HCT116 (cell line): Measurements from ENCODE around the gene HDAC10.

Source experiments
- CBX3 ChIP-seq: IDR thresholded peaks from 2 replicates; pipeline ENCODE4 v1.6.1; 2012; ENCODE audit warnings: low read depth
- ELF1 ChIP-seq: IDR thresholded peaks from 2 replicates; pipeline ENCODE4 v1.6.1; 2012; ENCODE audit warnings: low read depth, borderline replicate concordance
- EZH2phosphoT487 ChIP-seq: fragments of 200-600 bp; IDR thresholded peaks from 2 replicates; pipeline ENCODE4 v1.6.1; 2018; ENCODE audit warnings: antibody characterized with exemption, borderline replicate concordance
- POLR2A ChIP-seq: IDR thresholded peaks from 2 replicates; pipeline ENCODE4 v1.7.0; 2011; ENCODE audit warnings: borderline replicate concordance; ENCODE audit not compliant: insufficient read depth, insufficient read length; ENCODE audit errors: extremely low read depth
- POLR2AphosphoS5 ChIP-seq: IDR thresholded peaks from 2 replicates; pipeline ENCODE4 v1.6.1; 2011; ENCODE audit warnings: mild to moderate bottlenecking, low read depth, low read length, moderate library complexity
- RAD21 ChIP-seq: IDR thresholded peaks from 2 replicates; pipeline ENCODE4 v1.6.1; 2012; ENCODE audit warnings: low read depth, mild to moderate bottlenecking
- SIN3A ChIP-seq: IDR thresholded peaks from 2 replicates; pipeline ENCODE4 v1.6.1; 2012; ENCODE audit warnings: low read depth
- YY1 ChIP-seq: IDR thresholded peaks from 2 replicates; pipeline ENCODE4 v1.6.1; 2011; ENCODE audit warnings: low read length, low read depth, moderate library complexity, mild to moderate bottlenecking; ENCODE audit not compliant: insufficient replicate concordance; ENCODE audit errors: extremely low read depth
- ZNF274 ChIP-seq: fragments of 200-500 bp; sonication (Bioruptor generic); IDR thresholded peaks from 2 replicates; pipeline ENCODE4 v1.6.1; 2014; ENCODE audit warnings: mild to moderate bottlenecking, low read depth, low read length, inconsistent platforms
- TF ChIP-seq, protein P1 (sequence below), 3 experiments: fragments of 200-600 bp in 1 of 3; sonication (generic) in 1 of 3; IDR thresholded peaks in 2 of 3; conservative IDR thresholded peaks in 1 of 3; 2 replicates each; pipeline ENCODE4 v1.5.1; 2012 to 2017; ENCODE audit warnings: low read depth in 2 of 3, low read length in 2 of 3, antibody characterized with exemption in 1 of 3, borderline replicate concordance in 1 of 3, control low read depth in 1 of 3, mild to moderate bottlenecking in 1 of 3, mixed read lengths in 1 of 3, mixed run types in 1 of 3, moderate library complexity in 1 of 3; ENCODE audit not compliant: insufficient read depth in 1 of 3
- TF ChIP-seq, protein P2 (sequence below): IDR thresholded peaks from 2 replicates; pipeline ENCODE4 v1.6.1; 2012

DNA sequence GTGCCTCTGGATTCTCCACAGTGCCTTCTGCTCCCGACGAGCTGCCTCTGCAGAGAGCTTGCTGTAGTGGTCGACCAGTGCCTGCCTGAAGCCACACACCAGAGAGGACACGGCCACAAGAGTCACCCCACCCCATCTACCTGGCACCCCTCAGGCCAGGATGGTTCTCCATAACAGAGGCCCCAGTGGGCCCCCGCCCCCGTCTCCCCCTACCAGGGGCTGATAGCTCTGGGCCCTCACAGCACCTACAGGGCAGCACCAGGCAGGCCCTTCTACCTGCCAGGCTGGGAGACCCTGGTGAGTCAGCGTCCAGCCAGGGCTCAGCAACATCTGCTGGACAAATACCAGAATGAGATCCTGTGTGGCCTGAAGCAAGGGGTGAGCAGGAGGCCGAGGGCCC, 28.6 kb downstream of the HDAC10 start:
- TF ChIP-seq EZH2phosphoT487 (no peak), POLR2AphosphoS5 (no peak), SIN3A (no peak), POLR2A (no peak), YY1 (no peak), ELF1 (no peak), CBX3 (no peak), RAD21 (no peak), ZNF274 (no peak)
- TF ChIP-seq, protein P1, sequence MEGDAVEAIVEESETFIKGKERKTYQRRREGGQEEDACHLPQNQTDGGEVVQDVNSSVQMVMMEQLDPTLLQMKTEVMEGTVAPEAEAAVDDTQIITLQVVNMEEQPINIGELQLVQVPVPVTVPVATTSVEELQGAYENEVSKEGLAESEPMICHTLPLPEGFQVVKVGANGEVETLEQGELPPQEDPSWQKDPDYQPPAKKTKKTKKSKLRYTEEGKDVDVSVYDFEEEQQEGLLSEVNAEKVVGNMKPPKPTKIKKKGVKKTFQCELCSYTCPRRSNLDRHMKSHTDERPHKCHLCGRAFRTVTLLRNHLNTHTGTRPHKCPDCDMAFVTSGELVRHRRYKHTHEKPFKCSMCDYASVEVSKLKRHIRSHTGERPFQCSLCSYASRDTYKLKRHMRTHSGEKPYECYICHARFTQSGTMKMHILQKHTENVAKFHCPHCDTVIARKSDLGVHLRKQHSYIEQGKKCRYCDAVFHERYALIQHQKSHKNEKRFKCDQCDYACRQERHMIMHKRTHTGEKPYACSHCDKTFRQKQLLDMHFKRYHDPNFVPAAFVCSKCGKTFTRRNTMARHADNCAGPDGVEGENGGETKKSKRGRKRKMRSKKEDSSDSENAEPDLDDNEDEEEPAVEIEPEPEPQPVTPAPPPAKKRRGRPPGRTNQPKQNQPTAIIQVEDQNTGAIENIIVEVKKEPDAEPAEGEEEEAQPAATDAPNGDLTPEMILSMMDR (IDR thresholded peaks at IDR 0.05 in 2 of 3, conservative IDR thresholded peaks at IDR 0.05 in 1 of 3; ENCODE audit: borderline replicate concordance in 1 of 3, insufficient read depth in 1 of 3, low read depth in 2 of 3, low read length in 2 of 3) = no peak
- TF ChIP-seq, protein P2, sequence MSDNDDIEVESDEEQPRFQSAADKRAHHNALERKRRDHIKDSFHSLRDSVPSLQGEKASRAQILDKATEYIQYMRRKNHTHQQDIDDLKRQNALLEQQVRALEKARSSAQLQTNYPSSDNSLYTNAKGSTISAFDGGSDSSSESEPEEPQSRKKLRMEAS = no peak
